Fibroblast of upper back skin (primary cell): Measurements from ENCODE around the gene BIRC7.

ENCODE experiments used
- DNase-seq: peaks from one replicate; pipeline ENCODE4 v3.0.0-alpha.2; 2013

The BIRC7 gene

DNA sequence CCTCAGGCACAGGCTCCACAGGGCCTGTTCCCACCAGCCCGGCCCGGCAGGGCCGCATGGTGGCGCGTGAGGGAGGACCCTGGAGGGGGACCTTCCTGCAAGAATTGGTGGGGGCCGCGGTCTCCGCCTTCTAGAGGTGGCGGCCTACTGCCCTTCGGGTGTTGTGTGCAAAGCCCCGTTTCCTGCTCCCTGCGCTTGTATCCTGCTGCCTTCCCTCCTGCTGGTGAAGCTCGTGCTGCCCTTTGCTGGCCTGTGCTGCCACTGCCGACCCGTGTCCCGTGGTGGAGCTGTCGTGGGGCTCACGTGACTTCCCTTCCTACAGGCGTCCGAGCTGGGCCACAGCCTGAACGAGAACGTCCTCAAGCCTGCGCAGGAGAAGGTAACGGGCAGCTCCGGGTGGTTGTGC is 48.8 kb downstream of the BIRC7 start:
- no peak for DNase-seq

DNA sequence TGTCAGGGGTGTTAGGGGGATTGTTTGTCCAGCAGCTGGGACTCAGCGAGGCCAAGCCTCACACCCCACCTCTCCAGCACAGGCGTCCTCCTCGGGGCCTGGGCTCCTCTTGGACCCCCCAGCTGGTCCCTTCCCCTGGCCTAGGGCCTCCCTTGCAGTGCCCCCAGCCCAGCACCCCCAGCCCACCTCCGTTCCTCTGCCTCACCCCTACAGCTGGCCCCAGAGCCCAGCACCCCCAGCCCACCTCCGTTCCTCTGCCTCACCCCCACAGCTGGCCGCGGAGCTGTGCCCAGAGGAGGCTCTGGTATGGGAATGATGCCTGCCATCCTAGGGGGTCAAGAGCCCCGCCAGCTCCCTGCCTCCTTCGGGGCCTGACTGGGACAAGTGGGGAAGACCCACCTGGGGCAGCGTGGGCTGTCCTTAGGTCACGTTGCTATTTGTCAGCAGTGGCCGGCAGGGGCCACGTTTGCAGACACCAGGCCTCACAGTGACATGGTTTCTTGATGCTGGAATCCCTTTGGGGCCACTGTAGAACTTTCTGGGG is 49.3 kb downstream of the BIRC7 start:
- no peak for DNase-seq

DNA sequence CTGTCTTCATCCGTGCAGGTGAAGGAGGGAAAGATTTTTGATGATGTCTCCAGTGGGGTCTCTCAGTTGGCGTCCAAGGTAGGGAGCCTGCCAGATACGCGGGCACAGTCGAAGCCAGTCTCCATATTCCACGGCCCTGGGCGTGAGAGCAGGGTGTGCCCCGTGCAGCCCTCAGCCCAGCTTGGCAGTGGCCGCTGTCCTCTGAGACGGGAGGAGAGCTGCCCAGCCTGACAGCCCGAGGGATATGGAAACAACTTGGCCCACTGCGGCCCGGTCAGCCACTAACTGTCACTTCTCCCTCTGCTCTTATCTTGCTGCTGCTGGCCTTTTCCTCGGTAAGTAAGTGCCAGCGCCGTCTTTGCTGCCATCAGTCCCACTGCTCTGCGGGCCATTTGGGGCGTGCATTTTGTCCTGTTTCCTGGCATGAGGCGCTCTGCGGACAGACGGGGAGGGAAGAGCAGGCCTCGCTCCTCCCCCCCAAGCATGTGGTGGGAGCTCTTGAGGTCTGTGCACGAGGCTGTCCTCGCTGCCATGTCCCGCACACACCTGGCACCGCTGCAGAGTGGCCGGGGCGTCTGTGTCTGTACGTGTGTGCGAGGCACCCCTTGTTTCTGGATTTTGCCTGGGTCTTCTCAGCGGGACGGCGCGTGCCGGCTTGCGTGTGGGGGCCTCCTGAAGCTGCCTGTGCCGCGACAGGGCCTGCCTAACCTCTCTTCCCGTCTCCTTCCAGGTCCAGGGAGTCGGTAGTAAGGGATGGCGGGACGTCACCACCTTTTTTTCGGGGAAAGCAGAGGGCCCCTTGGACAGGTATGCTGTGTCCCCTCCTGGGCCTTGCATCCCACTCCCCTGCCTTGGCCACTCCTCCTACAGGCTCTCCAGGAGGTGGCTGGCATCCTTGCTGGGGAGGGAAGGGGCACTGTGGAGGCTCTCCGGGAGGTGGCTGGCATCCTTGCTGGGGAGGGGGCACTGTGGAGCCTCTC is 50.2 kb downstream of the BIRC7 start:
- DNase-seq = no peak

DNA sequence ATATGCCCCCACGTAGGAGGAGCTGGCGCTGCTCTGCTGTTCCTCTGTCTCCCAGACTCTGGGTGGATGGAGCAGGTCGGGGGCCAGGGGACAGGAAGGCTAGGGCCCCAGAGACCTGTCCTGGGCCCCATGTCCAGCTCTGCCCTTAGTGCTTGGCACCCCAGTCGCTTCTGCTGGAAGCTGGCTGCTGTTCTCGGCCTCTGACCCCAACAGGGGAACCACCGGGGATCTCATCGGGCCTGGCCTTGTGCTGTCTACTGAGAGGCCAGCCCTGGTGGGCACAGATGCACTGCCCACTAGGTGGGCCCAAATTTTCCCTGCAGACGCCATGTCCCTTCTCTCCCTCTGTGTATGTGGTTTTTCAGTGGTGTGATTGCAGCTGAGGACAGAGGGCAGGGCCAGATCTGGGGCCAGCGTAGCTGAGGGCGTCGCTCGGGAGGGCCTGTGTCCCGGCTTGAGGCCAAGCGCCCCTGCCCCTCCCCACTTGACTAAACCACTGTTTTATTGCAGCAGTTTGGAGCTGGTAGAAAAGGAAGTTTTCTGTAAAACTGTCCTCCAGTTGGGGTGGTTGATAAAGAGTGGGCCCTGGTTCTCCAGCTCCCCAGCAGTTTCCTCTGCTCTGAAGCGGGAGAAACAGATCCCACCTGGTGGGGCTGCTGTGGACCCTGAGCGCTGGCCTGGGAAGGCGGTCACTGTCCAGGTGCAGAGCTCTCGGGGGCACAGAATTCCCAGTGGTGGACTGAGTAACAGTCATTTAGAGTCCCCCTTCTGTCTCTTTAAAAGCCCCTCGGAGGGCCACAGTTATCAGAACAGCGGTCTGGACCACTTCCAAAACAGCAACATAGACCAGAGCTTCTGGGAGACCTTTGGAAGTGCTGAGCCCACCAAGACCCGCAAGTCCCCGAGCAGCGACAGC is 51.3 kb downstream of the BIRC7 start:
- DNase-seq = no peak

DNA sequence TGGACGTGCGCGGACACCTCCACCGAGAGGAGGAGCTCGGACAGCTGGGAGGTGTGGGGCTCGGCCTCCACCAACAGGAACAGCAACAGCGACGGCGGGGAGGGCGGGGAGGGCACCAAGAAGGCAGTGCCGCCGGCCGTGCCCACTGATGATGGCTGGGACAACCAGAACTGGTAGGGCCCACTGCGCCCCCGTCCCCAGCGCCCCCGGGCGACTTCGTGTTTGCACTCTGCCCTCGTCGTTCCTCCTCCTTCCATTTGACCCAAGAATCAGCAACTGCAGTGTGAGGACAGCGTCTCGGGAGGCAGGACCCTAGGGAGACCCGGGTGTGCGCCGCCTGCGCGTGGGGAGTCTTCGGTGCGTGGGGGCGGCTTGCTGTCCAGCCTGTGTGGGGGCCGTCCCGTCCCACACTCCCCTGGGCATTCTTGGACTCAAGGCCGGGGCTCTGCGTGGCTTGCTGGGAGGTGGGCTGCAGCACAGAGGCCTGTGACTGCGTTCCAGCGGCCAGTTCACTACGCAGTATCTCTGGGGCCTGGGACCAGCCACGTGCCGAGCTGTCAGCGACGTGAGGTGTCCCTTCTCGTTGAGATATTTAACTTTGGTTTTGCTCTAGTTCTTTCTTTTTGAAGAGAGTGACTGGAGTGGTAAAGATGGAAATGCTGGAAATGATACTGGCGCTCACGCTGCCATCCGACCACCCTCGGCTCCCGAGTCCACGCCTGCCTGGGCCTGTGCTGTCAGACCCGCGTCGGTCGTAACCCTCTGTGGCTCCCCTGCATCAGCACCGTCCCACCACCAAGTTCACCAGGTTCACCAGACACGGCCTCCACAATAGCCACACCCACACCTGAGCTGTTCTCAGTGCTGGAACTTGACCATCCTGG is 52.2 kb downstream of the BIRC7 start:
- no peak for DNase-seq

DNA sequence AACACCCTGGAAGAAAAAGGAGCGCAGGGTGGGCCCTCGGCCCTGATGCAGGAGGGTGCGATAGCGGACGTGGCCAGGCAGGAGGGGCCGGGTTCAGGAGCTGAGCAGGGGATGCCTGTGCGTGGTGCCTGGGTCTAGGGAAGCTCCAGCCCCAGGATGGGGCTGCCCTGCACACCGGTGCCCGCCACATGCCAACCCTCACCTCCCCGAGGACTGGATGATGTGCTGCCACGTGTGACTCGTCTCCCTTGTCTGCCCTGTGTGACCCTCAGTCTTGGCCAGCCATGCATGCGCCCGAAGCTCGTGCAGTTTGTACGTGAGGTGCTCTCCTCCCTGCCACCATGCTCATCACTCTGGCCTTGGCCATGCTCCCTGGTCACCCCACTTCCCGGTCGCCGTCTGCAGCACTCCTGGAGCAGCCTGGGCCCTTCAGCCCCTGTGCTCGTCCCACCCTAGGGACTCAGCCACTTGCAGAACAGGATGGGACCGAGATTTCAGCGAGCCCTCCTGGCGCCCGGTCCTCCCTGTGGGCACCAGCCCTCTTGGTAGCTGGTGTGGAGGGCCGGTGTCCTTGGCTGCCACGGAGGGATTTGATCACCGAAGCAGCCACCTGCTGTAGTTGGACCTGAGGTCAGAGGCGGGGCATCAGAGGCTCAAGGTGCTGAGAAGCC is 53.0 kb downstream of the BIRC7 start:
- no peak for DNase-seq

DNA sequence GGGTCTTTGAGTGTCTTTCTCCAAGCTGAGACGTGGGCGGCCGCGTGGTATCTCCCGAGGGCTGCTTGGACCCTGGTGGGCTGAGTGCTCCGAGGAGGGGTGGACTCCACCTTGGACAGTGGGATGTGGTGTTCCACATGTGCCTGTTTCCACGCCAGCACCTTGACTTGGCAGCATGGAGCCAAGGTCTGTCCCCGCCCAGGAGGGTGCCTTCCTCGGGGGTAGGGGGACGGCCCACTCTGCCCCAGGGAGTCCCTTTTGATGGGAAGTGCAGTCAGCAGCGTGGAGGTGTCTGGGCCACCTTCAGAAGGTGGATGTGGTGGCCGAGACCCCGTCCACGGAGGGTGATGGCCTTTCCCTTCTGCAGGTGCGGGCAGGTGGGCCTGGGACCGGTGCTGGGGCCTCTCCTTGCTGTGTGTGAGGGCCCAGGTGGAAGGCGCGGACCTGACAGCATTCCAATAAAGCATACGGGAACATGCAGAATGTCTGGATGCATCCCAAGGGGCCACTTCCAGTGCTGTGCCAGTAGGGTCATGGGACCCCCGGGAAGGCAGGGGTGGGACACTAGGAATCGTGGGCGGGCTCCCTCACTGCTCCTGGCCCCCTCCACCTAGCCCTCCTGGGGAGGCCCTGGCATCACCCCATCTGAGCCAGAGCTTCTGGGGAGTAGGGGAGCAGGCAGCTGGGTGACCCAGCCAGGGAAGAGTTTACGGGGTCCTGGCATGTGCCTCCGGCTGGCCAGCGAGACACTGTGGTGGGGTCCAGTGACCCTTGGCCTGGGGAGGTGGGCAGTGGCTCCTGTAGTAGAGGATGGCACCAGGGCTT is 53.8 kb downstream of the BIRC7 start:
- no peak for DNase-seq
